ENCODE measurements around the gene ANO2.

ANO2 gene

DNA sequence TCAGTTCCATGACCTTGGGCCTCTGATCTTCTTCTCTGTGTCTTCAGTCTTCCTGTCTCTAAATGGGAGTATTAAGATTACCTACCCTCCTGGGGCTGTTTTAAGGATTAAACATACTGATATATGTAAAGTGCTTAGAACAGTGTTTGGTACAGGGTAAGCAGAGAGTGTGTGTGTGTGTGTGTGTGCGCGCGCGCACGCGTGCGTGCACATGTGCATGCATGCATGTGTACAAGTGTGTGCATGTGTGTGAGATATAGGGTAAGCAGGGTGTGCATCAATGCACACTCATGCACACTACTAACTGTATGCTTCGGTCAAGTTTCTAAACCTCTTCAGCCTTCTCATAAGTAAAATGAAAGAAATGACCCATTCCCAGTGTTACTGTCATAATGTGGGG, 316.6 kb downstream of the ANO2 start:
- no peak for DNase-seq (ENCODE audit: extremely low read depth, low read depth)
- TF ChIP-seq, protein P1, sequence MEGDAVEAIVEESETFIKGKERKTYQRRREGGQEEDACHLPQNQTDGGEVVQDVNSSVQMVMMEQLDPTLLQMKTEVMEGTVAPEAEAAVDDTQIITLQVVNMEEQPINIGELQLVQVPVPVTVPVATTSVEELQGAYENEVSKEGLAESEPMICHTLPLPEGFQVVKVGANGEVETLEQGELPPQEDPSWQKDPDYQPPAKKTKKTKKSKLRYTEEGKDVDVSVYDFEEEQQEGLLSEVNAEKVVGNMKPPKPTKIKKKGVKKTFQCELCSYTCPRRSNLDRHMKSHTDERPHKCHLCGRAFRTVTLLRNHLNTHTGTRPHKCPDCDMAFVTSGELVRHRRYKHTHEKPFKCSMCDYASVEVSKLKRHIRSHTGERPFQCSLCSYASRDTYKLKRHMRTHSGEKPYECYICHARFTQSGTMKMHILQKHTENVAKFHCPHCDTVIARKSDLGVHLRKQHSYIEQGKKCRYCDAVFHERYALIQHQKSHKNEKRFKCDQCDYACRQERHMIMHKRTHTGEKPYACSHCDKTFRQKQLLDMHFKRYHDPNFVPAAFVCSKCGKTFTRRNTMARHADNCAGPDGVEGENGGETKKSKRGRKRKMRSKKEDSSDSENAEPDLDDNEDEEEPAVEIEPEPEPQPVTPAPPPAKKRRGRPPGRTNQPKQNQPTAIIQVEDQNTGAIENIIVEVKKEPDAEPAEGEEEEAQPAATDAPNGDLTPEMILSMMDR (IDR thresholded peaks at IDR 0.05; ENCODE audit: low read depth, low read length, missing control alignments), result no peak
- H3K4me3 ChIP-seq (replicated peaks; ENCODE audit: low read depth, low read length), result no peak overlapping the region

DNA sequence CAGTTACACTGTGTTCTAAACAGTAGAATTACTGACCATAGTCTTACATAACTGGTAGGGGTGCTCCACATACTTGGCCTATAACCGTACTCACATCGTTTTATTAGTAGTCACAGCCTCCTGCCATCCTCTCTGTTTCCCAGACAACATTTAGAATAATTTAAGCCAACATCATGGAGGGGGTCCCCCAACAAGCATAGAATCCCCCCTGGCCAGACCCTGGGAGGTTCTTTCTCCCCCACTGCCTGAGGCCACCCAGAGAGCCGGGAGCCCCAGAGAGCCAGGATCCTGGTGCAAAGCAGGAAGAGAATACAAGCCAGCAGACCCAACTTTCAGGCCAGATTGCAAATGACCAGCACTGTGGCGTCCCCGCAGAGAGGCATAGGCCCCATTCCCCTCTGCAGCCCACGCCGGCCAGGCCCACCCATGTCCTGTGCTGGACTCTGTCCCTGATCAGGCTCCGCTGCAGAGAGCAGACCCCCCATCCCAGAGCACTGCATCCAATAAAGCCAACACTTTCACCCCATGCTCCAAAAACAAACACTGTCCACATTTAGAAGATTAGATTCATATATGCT, 317.9 kb downstream of the ANO2 start:
- TF ChIP-seq, protein P1 (IDR thresholded peaks at IDR 0.05; ENCODE audit: low read depth, low read length, missing control alignments), result no peak

DNA sequence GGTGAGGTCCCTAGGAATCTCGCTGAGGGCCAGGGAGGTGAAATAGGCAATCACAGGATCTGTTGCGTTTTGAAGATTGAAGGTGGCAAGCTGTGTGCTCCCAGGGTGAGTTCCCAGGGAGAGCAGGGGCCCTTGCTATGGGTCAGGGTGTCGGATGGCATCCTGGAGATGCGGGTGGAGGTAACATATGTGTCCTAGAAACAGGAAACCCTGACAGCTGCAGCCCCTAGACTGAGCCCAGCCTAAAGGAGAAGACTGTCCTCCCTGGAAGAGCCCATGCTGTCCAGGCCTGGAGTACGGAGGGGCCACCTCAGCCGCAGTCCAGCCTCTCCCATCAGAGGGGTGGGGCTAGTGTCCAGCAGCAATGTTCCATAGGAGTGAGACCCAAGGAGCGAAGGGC, 318.9 kb downstream of the ANO2 start:
- no peak for DNase-seq (ENCODE audit: extremely low read depth, low read depth)
- TF ChIP-seq, protein P1 (IDR thresholded peaks at IDR 0.05; ENCODE audit: low read depth, low read length, missing control alignments), result no peak
- no peak overlapping the region for H3K4me3 ChIP-seq (replicated peaks; ENCODE audit: low read depth, low read length)

More for the DNA sequence above, 317.9 kb downstream of the ANO2 start:
- H3K4me3 ChIP-seq (replicated peaks; ENCODE audit: low read depth, low read length), result no peak overlapping the region
- no peak for DNase-seq (ENCODE audit: extremely low read depth, low read depth)

DNA sequence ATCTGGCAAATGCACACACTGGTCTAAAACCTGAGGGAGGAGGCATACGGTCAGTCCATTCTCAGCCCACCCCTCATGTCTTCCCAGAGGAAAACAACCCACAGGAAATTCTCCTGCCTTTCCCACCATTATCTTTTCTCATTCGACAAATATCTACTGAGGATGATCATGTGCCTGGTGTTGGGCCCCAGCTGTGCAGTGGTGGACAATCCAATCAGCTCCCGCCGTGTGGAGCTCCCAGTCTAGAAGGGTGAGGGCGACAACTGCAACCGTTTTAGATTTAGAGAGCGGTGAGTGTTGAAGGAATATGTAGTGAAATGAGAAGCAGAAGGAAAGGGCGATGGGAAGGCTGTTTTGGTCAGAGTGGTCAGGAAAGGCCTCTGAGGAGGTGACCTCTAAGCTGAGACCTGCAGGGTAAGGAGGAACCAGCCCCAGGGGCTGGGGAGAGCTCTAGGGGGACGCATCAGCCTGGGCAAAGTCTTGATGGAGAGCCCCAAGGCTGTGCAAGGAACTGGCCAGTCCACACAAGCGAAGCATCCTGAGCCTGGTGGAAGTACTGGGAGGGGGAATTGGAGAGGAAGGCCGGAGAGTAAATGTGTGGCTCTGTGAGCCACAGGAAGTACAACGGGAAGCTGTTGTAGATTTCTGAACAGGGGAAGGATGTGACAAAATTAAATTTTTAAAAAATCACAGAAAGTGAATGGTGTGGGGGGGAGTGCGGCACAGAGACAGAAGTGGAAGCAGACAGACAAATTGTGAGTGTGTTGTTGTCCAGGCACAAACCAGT, 320.4 kb downstream of the ANO2 start:
- no peak for DNase-seq (ENCODE audit: extremely low read depth, low read depth)
- TF ChIP-seq, protein P1 (IDR thresholded peaks at IDR 0.05; ENCODE audit: low read depth, low read length, missing control alignments), result no peak

DNA sequence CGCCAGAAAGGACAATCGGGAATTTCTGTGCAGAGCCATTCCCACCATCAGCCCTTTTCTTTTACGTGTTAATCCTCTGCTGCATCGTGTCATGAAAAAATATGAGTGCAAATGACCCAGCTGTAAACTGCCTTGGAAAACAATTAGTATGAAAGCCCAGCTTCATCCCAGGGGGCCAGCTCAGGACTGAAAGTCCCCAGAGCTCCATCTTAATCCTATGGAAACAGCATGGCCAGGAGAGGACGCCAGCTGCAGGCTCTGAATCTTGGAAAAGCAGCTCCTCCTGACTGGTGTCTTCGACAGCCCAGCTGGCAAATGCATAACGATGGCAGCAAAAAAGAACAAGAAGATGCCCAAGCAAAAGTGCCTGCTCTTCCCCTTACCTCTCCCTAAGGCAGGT, 321.6 kb downstream of the ANO2 start:
- TF ChIP-seq, protein P1 (IDR thresholded peaks at IDR 0.05; ENCODE audit: low read depth, low read length, missing control alignments), result no peak
- H3K4me3 ChIP-seq (replicated peaks; ENCODE audit: low read depth, low read length), result no peak overlapping the region
- DNase-seq (ENCODE audit: extremely low read depth, low read depth), result no peak

More for the DNA sequence above, 320.4 kb downstream of the ANO2 start:
- no peak overlapping the region for H3K4me3 ChIP-seq (replicated peaks; ENCODE audit: low read depth, low read length)

DNA sequence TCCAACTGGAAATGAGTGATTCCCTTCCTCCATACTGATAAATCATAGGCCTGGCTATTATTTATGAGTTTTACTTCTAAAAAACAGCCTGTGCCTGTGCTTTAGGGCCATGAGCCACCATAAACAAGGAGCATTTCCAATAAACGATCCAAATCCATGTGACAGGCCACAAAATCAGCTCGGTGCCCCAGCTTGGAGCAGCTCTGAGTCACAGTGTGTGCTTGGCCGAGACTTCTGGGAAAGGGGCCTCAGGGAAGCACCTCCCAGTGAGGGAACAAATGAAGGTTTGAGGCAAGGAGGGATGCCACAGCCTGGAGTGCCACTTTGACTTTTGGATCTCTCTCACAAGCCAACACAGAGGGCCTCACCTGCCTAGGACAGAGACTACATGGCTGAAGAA, 322.8 kb downstream of the ANO2 start:
- no peak overlapping the region for H3K4me3 ChIP-seq (replicated peaks; ENCODE audit: low read depth, low read length)
- TF ChIP-seq, protein P1 (IDR thresholded peaks at IDR 0.05; ENCODE audit: low read depth, low read length, missing control alignments), result no peak
- no peak for DNase-seq (ENCODE audit: extremely low read depth, low read depth)
